IPS DF 19.7 (cell line): ENCODE results near the gene ZBED4.

Experiments used
- DNase-seq: peaks from one replicate; pipeline ENCODE4 v3.0.0-alpha.2; 2013; ENCODE audit warnings: low read depth, low spot score

Gene ZBED4

DNA sequence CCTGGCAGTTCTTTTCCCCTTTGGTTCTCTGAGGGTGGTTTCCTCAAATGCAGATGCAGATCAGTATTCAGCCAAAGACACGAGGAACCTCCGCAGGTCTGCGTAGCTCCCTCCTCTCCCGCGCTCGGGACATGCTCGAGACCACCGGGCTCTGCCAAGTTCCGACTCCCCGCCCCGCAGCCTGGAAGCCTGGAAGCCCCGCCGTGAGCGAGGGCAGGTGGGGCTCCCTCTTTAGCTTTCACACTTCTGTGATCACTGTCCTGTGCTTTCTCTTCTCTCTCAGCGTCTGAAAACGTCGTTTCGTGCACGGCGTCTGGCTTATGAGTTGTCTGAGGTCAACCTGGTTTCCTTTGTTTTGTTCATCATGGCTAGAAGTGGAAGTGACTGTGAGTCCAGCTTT is 26.6 kb downstream of the ZBED4 start:
- no peak for DNase-seq

DNA sequence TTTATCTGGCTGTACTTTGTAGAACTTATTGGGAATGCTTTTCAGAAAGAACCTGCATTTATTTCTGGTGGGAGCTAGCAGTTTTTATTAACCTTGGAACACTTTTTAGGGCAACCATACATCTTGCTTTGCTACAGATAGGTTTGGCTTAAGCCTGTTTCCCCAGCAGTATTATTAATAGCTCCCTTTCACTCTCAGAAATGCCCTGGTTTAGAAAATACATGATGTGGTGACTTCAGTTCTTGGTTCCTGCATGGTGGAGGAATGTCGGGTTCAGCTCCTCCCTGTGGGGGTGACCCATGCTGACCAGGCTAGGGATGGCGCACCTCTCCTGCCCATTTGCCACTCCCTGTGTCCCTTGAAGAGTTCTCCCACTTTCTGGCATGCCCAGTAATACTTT is 28.2 kb downstream of the ZBED4 start:
- no peak for DNase-seq

DNA sequence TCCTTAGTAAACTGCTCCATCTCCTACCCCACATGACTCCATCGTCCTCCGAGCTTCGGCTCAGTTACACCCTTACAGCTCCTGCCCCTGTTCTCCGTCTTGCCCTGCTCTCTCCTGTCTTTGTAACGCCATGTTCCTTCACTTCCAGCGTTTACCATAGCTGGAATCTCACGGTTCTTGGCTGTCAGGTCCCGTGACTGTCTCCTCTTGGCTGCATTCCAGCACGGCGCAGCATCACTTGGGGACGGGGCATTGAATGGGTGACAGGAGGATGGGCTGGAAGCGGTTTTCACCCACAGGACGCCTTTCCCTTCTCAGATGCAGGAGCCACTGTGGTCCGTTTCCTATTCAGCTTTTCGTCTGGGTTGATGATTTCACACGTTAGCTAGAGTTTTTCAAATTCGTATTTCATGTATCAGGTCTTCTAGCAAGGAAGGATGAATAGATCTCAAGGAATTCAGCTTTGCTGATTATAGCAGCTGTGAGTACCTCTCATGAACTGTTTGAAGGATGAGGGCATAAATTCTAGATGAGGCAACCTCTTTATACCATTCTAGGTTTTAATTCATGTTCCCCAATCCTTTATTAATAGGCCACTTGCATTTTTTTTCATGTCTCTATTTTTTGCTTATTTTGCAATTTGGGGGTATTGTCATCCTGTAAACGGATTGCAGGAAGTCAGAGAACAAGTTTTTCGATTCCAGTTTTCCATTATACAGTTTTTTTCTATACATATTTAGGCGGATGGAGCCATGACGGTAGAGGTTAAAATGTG is 29.1 kb downstream of the ZBED4 start:
- DNase-seq = no peak

DNA sequence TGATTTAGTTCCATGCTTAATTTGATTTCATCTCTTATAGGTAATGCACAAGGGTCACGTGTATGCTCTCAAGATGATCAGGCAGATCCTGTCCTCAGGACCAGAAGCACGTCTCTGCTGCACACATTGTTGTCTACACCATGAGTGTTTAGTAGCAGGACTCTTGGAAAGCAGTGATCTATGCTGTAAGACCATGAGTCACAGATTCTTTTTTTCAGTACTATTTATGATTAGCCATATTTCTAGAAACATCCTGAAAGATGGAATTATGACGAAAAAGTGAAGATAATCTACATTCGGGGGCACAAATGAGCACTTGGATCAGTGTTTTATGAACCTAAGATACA is 29.6 kb downstream of the ZBED4 start:
- no peak for DNase-seq

DNA sequence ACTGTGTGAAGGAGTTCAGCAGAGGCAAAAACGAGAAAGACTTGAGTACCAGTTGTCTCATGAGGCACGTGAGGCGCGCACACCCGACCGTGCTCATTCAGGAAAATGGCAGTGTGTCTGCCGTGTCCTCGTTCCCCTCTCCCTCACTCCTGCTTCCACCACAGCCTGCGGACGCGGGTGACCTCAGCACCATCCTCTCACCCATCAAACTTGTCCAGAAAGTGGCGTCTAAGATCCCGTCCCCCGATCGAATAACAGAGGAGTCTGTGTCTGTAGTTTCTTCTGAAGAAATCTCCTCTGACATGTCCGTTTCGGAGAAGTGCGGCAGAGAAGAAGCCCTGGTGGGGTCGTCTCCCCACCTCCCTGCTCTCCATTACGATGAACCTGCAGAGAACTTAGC is 30.4 kb downstream of the ZBED4 start:
- no peak for DNase-seq

DNA sequence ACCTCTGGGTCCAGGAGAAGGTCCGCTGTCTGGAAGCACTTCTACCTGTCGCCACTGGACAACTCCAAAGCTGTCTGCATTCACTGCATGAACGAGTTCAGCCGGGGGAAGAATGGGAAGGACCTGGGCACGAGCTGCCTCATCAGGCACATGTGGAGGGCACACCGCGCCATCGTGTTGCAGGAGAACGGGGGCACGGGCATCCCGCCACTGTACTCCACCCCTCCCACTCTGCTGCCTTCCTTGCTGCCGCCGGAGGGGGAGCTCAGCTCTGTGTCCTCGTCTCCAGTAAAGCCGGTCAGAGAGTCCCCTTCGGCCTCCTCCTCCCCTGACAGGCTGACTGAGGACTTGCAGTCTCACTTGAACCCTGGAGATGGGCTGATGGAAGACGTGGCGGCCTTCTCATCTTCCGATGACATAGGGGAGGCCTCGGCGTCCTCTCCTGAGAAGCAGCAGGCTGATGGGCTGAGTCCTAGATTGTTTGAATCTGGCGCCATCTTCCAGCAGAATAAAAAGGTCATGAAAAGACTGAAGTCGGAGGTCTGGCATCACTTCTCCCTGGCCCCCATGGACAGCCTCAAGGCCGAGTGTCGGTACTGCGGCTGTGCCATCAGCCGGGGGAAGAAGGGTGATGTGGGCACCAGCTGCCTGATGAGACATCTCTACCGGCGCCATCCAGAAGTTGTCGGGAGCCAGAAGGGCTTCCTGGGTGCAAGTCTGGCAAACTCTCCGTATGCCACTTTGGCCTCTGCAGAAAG is 31.0 kb downstream of the ZBED4 start:
- no peak for DNase-seq

DNA sequence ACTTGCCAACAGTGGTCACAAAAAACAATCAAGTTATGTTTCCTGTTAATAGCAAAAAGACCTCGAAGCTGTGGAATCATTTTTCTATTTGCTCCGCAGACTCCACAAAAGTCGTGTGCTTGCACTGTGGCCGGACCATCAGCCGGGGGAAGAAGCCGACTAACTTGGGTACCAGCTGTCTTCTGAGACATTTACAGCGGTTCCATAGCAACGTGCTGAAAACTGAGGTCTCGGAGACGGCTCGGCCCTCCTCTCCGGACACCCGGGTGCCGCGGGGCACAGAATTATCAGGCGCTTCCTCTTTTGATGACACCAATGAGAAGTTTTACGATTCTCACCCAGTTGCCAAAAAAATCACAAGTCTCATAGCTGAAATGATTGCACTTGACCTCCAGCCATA is 31.6 kb downstream of the ZBED4 start:
- no peak for DNase-seq

DNA sequence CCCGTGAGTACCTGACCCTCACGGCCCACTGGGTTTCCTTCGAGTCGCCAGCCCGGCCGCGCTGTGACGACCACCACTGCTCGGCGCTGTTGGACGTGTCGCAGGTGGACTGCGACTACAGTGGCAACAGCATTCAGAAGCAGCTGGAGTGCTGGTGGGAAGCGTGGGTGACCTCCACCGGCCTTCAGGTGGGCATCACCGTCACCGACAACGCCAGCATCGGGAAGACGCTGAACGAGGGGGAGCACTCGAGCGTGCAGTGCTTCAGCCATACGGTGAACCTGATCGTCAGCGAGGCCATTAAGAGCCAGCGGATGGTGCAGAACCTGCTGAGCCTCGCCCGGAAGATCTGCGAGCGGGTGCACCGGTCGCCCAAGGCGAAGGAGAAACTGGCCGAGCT is 32.2 kb downstream of the ZBED4 start:
- DNase-seq = no peak

DNA sequence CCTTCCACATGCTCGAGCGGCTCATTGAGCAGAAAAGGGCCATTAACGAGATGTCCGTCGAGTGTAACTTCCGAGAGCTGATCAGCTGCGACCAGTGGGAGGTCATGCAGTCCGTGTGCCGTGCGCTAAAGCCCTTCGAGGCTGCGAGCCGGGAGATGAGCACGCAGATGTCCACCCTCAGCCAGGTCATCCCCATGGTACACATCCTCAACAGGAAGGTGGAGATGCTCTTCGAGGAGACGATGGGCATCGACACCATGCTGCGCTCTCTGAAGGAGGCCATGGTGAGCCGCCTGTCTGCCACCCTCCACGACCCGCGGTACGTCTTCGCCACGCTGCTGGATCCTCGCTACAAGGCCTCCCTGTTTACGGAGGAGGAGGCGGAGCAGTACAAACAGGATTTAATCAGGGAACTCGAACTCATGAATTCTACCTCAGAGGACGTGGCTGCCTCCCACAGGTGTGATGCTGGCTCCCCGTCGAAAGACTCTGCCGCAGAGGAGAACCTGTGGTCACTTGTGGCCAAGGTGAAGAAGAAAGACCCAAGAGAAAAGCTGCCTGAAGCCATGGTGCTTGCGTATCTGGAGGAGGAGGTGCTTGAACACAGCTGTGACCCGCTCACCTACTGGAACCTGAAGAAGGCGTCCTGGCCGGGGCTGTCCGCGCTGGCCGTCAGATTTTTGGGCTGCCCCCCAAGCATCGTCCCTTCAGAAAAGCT is 32.9 kb downstream of the ZBED4 start:
- DNase-seq = no peak

DNA sequence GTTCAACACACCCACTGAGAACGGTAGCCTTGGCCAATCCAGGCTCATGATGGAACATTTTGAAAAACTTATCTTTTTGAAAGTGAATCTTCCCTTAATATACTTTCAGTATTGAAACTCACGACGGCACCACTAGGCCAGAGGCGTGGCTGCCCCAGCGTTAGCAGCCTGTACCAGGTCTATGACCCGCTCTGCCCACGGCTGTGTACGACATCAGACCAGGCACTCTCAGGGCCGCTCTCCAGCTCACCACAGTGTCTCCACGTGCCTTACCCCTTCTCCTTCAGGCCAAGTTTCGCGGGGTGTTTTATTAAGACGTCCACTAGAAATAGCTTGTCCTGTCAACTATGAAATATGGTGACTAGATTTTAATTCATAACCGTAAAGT is 33.4 kb downstream of the ZBED4 start:
- no peak for DNase-seq

DNA sequence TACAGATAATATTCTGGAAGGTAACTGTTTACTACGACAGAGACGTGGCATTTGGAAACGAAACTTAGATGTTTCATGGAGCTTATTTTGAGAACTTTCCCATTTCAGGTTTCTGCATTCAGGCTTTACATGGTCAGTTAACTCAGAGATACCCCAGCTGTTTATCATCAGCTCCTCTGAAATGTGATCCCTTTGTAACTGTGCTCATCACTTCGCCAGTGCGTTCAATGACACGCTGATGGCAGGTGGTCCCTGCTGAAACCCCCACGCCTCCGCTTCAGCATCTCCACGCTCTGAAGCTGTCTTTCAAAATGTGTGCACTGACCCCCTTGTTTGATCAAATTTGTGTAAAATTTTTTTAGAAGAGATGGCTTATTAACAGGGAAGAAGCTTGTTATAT is 34.1 kb downstream of the ZBED4 start:
- DNase-seq = no peak

DNA sequence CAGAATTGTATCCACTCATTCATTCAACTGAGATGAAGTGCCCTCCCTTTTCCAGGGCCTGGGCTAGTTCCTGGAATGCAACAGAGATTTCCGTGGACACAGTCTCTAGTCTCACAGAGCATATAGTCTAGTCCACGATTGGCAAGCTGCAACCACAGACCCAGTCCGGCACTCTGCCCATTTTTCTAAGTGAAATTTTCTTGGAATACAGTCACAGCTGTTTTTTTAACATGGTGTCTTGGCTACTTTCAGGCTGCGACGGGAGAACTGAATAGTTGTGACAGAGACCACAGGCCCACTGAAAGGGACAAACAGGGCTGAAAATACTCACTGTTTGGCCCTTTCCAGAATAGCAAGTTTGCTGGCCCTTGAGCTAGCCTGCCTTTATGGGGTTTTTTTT is 35.4 kb downstream of the ZBED4 start:
- DNase-seq = no peak

DNA sequence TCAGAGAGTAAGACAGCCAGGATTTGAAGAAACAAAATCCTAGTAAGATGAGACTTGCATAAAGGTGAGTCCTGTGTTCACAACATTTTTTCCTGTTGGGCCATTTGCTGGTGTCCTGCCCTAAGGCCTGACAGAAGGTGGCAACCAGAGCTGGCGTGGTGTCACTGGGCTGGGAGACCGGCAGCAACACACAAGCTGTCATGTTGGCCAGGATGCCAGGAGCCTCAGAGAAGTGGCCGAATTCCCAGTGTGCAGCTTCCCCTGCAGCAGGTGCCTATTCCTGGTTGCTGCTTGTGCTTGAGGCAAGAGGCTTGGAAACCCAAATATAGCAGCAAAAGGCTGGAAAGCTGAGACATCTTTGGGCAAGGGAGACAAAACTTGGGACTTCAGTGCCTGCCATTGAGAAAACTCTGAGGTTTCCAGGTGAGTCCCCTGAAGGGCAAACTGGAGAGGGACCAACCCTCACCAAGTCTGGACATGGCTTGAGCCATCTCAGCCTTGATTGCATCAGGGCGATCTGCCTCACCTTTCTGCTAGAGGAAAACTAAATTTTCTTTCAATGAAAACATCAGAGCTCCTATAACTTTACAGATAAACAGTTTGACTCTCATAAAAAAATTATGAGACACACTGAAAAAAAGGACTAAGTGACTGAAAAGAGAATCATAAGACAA is 38.7 kb downstream of the ZBED4 start:
- no peak for DNase-seq

DNA sequence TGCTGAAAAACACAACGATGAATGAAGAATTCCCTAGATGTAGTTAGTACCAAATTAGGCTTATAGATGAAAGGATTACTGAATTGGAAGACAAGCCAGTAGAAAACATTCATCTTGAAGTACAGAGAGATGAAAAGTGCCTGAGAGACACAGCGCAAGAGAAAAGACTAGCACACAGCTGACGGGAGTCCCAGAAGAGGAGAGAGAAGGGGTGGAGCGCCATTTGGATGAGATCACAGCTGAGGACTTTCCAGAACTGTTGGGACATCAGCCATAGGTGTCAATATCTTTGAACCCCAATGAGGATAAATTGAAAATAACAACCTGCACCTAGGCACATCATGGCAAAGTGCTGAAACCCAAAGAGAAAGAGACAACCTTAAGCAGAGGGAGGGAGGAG is 39.4 kb downstream of the ZBED4 start:
- DNase-seq = no peak

DNA sequence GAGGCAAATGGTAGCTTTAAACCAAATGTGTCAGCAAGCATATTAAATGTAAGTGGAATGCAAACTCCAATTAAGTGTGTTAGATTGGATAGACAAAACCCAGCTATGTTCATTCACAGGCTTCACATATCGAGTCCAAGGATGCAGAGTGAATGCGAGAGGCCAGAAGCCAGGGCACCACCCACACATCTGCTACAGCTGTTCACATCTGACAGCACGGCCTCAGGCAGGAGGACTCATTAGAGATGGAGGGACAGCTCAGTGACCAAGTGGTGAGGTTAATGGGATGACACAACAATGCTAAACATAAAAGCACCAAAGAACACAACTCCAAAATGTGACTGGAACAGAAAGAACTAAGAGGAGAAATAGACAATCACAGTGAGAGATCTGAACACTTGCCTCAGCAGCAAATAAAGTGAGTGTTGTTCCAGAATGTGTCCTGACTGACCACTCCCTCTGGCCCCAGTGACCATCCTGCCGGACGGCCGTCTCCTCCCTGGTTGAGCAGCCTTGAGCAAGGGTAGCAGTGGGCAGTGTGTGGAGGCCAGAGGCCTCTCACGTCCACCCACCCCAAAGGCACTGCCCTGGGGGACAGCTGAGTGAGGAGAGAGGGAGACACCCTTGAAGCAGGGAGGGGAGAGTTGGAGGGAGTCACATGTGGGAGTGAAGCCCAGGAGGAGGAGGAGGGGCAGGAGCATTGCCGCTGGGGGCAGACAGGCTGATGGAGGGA is 40.8 kb downstream of the ZBED4 start:
- no peak for DNase-seq

DNA sequence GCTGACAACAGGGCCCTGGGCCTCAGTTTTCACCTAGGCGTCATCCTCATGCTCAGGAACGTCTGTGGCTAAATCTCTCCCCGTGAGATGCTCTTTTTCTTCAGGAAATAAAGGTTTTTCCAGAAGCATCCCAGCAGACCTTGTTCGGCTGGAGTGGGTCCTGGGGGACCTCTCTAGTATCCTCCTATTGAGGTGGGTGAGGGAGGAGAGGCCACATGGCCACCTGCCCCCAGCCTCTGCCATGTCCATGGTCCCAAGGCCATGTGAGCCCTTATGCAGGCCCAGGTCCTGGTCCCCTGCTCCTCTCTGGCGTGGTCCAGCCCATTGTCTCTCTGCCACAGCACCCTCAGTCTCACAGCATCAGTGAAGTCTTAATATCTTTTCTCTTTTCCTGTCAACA is 42.6 kb downstream of the ZBED4 start:
- DNase-seq = no peak

DNA sequence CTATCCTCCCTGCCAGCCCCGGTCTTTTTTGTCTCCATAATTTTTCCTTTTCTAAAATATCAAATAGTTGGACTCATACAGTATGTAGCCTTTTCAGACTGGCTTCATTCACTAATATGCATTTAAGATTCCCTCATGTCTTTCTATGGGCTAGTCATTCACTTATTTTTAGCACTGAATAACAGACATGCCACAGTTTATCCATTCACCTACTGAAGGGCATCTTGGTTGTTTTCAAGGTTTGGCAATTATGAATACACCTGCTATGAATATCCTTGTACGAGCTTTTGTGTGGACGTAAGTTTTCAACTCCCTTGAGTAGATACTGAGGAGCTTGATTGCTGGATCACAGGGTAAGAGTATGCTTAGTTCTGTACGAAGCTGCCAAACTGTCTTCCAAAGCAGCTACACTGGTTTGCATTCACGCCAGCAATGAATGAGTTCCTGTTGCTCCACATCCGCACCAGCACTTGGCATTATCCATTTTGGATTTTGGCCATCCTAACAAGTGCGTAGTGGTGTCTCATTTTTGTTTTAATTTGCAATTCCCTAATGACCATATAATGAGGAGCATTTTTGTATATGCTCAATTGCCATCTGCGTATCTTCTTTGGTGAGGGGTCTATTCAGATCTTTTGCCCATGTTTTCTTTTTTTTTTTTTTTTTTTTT is 43.5 kb downstream of the ZBED4 start:
- DNase-seq = no peak

DNA sequence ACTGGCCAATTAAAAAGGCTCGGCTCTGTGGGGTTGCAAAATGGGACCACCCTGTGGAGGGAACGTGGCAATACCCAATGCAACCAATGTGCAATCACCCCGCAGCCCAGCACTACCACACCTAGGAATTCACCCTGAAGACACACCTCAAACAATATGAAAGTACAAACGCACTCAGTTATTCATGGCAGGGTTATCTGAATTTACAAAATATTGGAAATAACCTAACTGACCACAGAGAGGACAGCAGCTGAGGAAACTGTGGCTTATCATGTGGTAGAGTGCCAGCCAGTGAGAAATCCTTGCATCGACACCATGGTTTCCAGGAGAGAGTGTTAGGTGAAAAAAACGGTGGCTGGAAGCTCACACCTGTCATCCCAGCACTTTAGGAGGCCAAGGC is 45.9 kb downstream of the ZBED4 start:
- DNase-seq = no peak

DNA sequence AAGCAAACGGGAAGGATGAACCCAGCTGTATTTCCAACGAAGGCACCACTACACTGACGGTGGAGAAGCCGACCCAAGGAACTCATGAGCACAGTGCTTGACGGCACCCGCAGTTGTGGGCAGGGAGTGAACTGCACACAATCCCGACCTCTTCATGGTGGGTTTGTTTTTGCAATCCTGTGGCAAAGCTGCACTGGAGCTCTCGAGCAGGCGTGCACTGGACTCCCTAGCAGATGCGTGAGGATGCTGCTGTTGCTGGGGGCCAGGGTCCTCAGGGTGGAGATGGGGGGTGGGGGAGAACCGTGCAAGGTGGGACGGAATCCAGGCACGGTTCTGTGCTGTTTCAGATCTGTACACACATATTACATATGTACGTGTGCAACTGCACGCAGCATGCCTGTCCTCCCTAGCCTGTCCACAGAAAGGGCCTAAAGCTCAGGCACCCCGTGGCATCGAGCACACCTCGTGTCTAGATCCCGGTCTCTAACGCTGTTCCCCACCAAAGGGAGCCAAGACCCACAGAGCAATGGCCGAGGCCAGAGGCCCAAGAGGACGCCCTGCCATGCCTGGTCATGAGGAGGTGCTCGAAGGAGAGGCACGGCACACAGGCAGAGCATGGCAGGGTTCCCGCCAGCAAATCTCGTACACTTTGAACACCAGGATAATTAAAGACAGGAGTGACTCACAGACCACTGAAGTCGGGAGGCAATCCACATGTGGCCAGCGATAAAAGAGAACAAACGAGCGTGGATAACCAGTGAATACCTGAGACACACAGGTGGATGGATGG is 47.0 kb downstream of the ZBED4 start:
- no peak for DNase-seq

DNA sequence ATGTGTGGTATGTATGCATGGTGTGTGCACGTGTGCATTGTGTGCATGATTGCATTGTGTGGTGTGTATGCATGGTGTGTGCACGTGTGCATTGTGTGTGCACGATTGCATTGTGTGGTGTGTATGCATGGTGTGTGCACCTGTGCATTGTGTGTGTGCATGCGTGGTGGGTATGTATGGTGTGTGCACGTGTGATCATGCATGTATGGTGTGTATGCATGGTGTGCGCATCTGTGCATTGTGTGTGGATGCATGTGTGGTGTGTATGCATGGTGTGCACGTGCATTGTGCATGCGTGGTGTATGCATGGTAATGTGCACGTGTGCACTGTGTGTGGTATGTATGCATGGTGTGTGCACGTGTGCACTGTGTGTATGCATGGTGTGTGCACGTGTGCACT is 47.8 kb downstream of the ZBED4 start:
- DNase-seq = no peak
